K562 (cell line): ENCODE measurements around the gene VAC14. TPM values are rescaled to one million over a fixed set of nuclear protein-coding genes. Genes with fewer than 3 reads are reported as not detected.
A peak's percentile ranks its signal among the peaks of the same experiment; 100 is the strongest.

Experiments
- ATAC-seq: fragments of 200-7000 bp; cut with Tn5 transposase; 3 replicates; pipeline ENCODE4 v1.9.1; 2020; ENCODE audit warnings: moderate library complexity
- BruUV-seq: library from RNA; stranded (reverse); fragments of 400-500 nt; replicated peaks from 2 replicates; lab custom pipeline; 2021; lab: Mats Ljungman, UMichigan
- CTCF ChIA-PET: fragments of 300-600 bp; formaldehyde crosslinking; extraction: SDS; loops from one replicate; lab custom pipeline; 2021; ENCODE audit warnings: low intra/inter-chr PET ratio; lab: Yijun Ruan, JAX
- POLR2A ChIA-PET: fragments of 300-600, 350-650 bp; sonication (Branson Sonifier 250); formaldehyde crosslinking; extraction: SDS; loops from one replicate; lab custom pipeline; 2021; ENCODE audit warnings: antibody characterized with exemption, inconsistent platforms; lab: Yijun Ruan, JAX
- DNase-seq, 4 experiments: peaks; one replicate each; pipeline versions ENCODE4 v3.0.0 to v3.0.0-alpha.2; 2011 to 2018; ENCODE audit warnings: low spot score in 3 of 4, mixed read lengths in 3 of 4; ENCODE audit errors: extremely low read depth in 1 of 4
- FAIRE-seq: peaks from 2 replicates; lab custom pipeline; 2011; peaks lifted over from hg19 to GRCh38; lab: Jason Lieb, UNC
- H2AFZ ChIP-seq: 2 replicates; pipeline ENCODE4 v1.6.0; 2011; ENCODE audit warnings: low read depth, low read length, control low read depth, inconsistent platforms
- H3K27ac ChIP-seq: fragments of 200-600 bp; 3 replicates; pipeline ENCODE4 v1.8.0; 2011; ENCODE audit warnings: low read depth, mild to moderate bottlenecking, control low read depth, inconsistent platforms, low read length, moderate library complexity, mixed read lengths; ENCODE audit errors: extremely low read depth
- H3K27me3 ChIP-seq, 2 experiments: fragments of 300-600 bp in 1 of 2; 2 replicates in 1 of 2; 3 replicates in 1 of 2; pipeline versions ENCODE4 v1.6.0 to v1.8.0; 2011; ENCODE audit warnings: inconsistent platforms in 2 of 2, low read length in 2 of 2, mild to moderate bottlenecking in 1 of 2, mixed read lengths in 1 of 2, moderate library complexity in 1 of 2; ENCODE audit not compliant: control insufficient read depth in 2 of 2, insufficient read depth in 2 of 2
- H3K36me3 ChIP-seq: fragments of 300-600 bp; 3 replicates; pipeline ENCODE4 v1.8.0; 2011; ENCODE audit warnings: mild to moderate bottlenecking, low read length, inconsistent platforms; ENCODE audit not compliant: control insufficient read depth, insufficient read depth
- H3K4me1 ChIP-seq, 2 experiments: fragments of 200-600 bp in 1 of 2; replicated peaks in 1 of 2; 2 replicates in 1 of 2; 3 replicates in 1 of 2; pipeline versions ENCODE4 v1.5.1 to v1.8.0; 2011; ENCODE audit warnings: inconsistent platforms in 2 of 2, low read length in 2 of 2, mild to moderate bottlenecking in 1 of 2, mixed read lengths in 1 of 2, moderate library complexity in 1 of 2; ENCODE audit not compliant: control insufficient read depth in 2 of 2, insufficient read depth in 2 of 2
- H3K4me2 ChIP-seq: 2 replicates; pipeline ENCODE4 v1.6.1; 2011; ENCODE audit warnings: low read length, control low read depth, inconsistent platforms, mixed read lengths; ENCODE audit not compliant: insufficient read depth
- H3K4me3 ChIP-seq: fragments of 200-600 bp; sonication (generic), shearing (Covaris generic); 2 replicates; pipeline ENCODE4 v1.5.1; 2016; ENCODE audit warnings: control low read depth, inconsistent platforms
- H3K79me2 ChIP-seq: fragments of 200-600 bp; 3 replicates; pipeline ENCODE4 v1.8.0; 2011; ENCODE audit warnings: low read length, inconsistent platforms; ENCODE audit not compliant: control insufficient read depth, insufficient read depth
- H3K9ac ChIP-seq, 2 experiments: 2 replicates each; pipeline versions ENCODE4 v1.6.0 to v1.6.1; 2011; ENCODE audit warnings: low read depth in 2 of 2, low read length in 2 of 2, control low read depth in 1 of 2, inconsistent platforms in 1 of 2, mild to moderate bottlenecking in 1 of 2, mixed read lengths in 1 of 2; ENCODE audit not compliant: insufficient read depth in 1 of 2
- H3K9me1 ChIP-seq: one replicate; pipeline ENCODE4 v1.6.0; 2011; ENCODE audit warnings: inconsistent platforms, mild to moderate bottlenecking, low read length, moderate library complexity; ENCODE audit not compliant: control insufficient read depth, insufficient read depth
- H3K9me3 ChIP-seq: replicated peaks from 2 replicates; pipeline ENCODE4 v1.5.1; 2011; ENCODE audit warnings: low read depth, low read length, inconsistent platforms; ENCODE audit not compliant: control insufficient read depth, insufficient read depth
- H4K20me1 ChIP-seq: replicated peaks from 2 replicates; pipeline ENCODE4 v1.6.1; 2011; ENCODE audit warnings: low read length, inconsistent platforms, mixed read lengths; ENCODE audit not compliant: control insufficient read depth, insufficient read depth
- CREB5 ChIP-seq: fragments of 250-450 bp; sonication (Bioruptor Pico); IDR thresholded peaks from 2 replicates; pipeline ENCODE4 v1.5.0; 2020; ENCODE audit warnings: mild to moderate bottlenecking
- CUX1 ChIP-seq: fragments of 200-800 bp; sonication (Bioruptor generic); IDR thresholded peaks from 2 replicates; pipeline ENCODE4 v1.6.1; 2016; ENCODE audit warnings: missing genetic modification characterization, missing compliant biosample characterization
- ELF1 ChIP-seq: fragments of 200-800 bp; sonication (Bioruptor generic); IDR thresholded peaks from 2 replicates; pipeline ENCODE4 v1.6.1; 2016; ENCODE audit warnings: missing genetic modification characterization, missing compliant biosample characterization
- HNRNPL ChIP-seq: fragments of 200-400 bp; formaldehyde crosslinking; IDR thresholded peaks from 2 replicates; pipeline ENCODE4 v1.6.1; 2017; ENCODE audit warnings: low read depth, mild to moderate bottlenecking, low read length
- POLR2A ChIP-seq: fragments of 450-650 bp; conservative IDR thresholded peaks from 2 replicates; pipeline ENCODE4 v1.6.1; 2016
- POLR2G ChIP-seq: fragments of 200-400 bp; formaldehyde crosslinking; IDR thresholded peaks from 2 replicates; pipeline ENCODE4 v1.6.1; 2017; ENCODE audit warnings: low read depth, mild to moderate bottlenecking, antibody characterized with exemption, low read length, moderate library complexity
- RBM22 ChIP-seq: fragments of 200-400 bp; formaldehyde crosslinking; IDR thresholded peaks from 2 replicates; pipeline ENCODE4 v1.6.1; 2018; ENCODE audit warnings: low read length, low read depth; ENCODE audit not compliant: poor library complexity, severe bottlenecking
- RFX7 ChIP-seq: fragments of 250-450 bp; sonication (Bioruptor Pico); IDR thresholded peaks from 2 replicates; pipeline ENCODE4 v1.5.1; 2021; ENCODE audit warnings: mild to moderate bottlenecking
- ZBTB33 ChIP-seq: sonication (generic); formaldehyde crosslinking; IDR thresholded peaks from 2 replicates; pipeline ENCODE4 v1.8.1; 2023; ENCODE audit warnings: mild to moderate bottlenecking, missing genetic modification reagents
- ZBTB5 ChIP-seq: fragments of 450-650 bp; IDR thresholded peaks from 2 replicates; pipeline ENCODE4 v1.6.1; 2017; ENCODE audit warnings: antibody characterized with exemption
- WGBS: fragments of 100-300 bp; shearing (Covaris generic); methylation state at CpG from one replicate; pipeline ENCODE4 v1.1.6; 2016; ENCODE audit warnings: low coverage, mixed read lengths; ENCODE audit not compliant: insufficient coverage; ENCODE audit errors: missing lambda C conversion rate; 5-methylcytosine and 5-hydroxymethylcytosine counted together
- in situ Hi-C: fragments of 300-500 bp; cut with MboI; formaldehyde crosslinking; loops from 4 replicates; pipeline ENCODE4 v1.15.0; 2018; ENCODE audit warnings: inconsistent platforms, mixed read lengths
- intact Hi-C: fragments of 100-400 bp; cut with micrococcal nuclease; formaldehyde crosslinking; loops from 2 replicates; pipeline ENCODE4 v1.14.2; 2022
- polyA plus RNA-seq, 8 experiments: library from polyadenylated mRNA; depleted of rRNA in 4 of 8; stranded (reverse) in 5 of 8; unstranded in 3 of 8; fragments of >200 nt; fragmentation: Nextera tagmentation in 2 of 8; fragmentation: Illumina TruSeq in 1 of 8; extraction: Ambion mirVana in 2 of 8; extraction: Trizol in 1 of 8; gene quantifications; 2 replicates each; pipeline versions ENCODE4 v1.2.1 to v1.2.3, GENCODE V29; 2011 to 2014; ENCODE audit warnings: inconsistent platforms in 1 of 8, missing spikeins in 1 of 8
- total RNA-seq, 7 experiments: library from RNA; depleted of rRNA in 6 of 7; stranded (reverse); fragments of >200 nt in 6 of 7; fragmentation: Illumina TruSeq in 2 of 7; extraction: Trizol in 2 of 7; gene quantifications; 2 replicates each; pipeline versions ENCODE4 v1.2.1 to v1.2.3, GENCODE V29; 2011 to 2021; ENCODE audit warnings: low replicate concordance in 1 of 7

VAC14 gene
- total and polyA plus RNA-seq, 9 of the 15 experiments (the other 6 are each of a cell fraction or from before 2014, with no cell fraction given): 1.3 to 41.6 (median 26.6) TPM

GRCh38 chr16:70663524-70664324 is 137.2 kb downstream of the VAC14 start:
- TF ChIP-seq ELF1 (no peak), HNRNPL (peak; percentile 53; the same call in 1 of the 2 replicates), RBM22 (peak; percentile 31), ZBTB5 (no peak), RFX7 (no peak), ZBTB33 (0 out of 2 replicates have a peak, but pooled peaks have one; percentile 13), POLR2G (peak; percentile 53), POLR2A (peak; percentile 33; the same call in 1 of the 2 replicates), CUX1 (CRISPR knock-in tag) (no peak), CREB5 (no peak)
- TF ChIP-seq, all 486 proteins: peak for 5
- Histone ChIP-seq H2AFZ (no peak overlapping the region), H3K9me1 (no peaks in the 10 kb centered on the region), H3K4me3 (no peak overlapping the region), H3K9me3 (no peaks in the 10 kb centered on the region), H3K4me2 (no peak overlapping the region), H3K36me3 (peaks cover 55% of the 10 kb centered on the region), H3K4me1 (peaks cover 0 to 37% of the 10 kb centered on the region in 2 experiments; a peak in 2 of 5 replicates), H3K9ac (no peak overlapping the region; a peak in 1 of 4 replicates), H3K27ac (no peak overlapping the region), H3K79me2 (no peaks in the 10 kb centered on the region), H4K20me1 (no peaks in the 10 kb centered on the region), H3K27me3 (no peaks in the 10 kb centered on the region)
- no peak for DNase-seq
- FAIRE-seq: no peak
- BruUV-seq: no TSS peak
- 96% methylated on average over 31 of the region's 56 CpGs for WGBS
- no peak for ATAC-seq
- intact Hi-C loops (no loop called here), in situ Hi-C loops (no loop called here)
- CTCF ChIA-PET: interaction anchor here (0.6 kb wide), 1 partner anchor 11 kb away, joined by 4 read pairs; no protein-coding TSS in a partner anchor
- POLR2A ChIA-PET: interaction anchor here (0.7 kb wide), 1 partner anchor 539 kb away, joined by 3 read pairs; no protein-coding TSS in a partner anchor
